ENCODE data around the gene CD300LB.

- no peak for TF ChIP-seq POLR2AphosphoS5 (IDR thresholded peaks at IDR 0.05; ENCODE audit: low read depth, low read length)
- TF ChIP-seq POLR2A (IDR thresholded peaks at IDR 0.05; ENCODE audit: low read depth, low read length) = no peak
- TF ChIP-seq TAF1 (IDR thresholded peaks at IDR 0.05; ENCODE audit: borderline replicate concordance, low read depth, low read length) = no peak
These were observed 14.5 kb downstream of the CD300LB start for GRCh38 chr17:74516561-74517328.

Data from GM12892 (cell line).